Chondrocyte (in vitro differentiated cells): ENCODE data around the gene ALK. TPM values are rescaled to one million over a fixed set of nuclear protein-coding genes. Genes with fewer than 3 reads are reported as not detected.

ENCODE experiments used
- DNase-seq: peaks from one replicate; pipeline ENCODE4 v3.0.0; 2021; ENCODE audit warnings: mixed read lengths, low spot score
- H3K27ac Mint-ChIP-seq: one replicate; pipeline ENCODE4 v1.8.0; 2021; ENCODE audit warnings: mild to moderate bottlenecking, moderate library complexity, mixed read lengths; ENCODE audit not compliant: unreplicated experiment
- H3K27me3 Mint-ChIP-seq: 2 replicates; pipeline ENCODE4 v1.8.0; 2021; ENCODE audit warnings: low read depth, mixed read lengths
- H3K36me3 Mint-ChIP-seq: 2 replicates; pipeline ENCODE4 v1.8.0; 2021; ENCODE audit warnings: low read depth, mixed read lengths
- H3K4me1 Mint-ChIP-seq: 2 replicates; pipeline ENCODE4 v1.8.0; 2021; ENCODE audit warnings: low read depth, mild to moderate bottlenecking, mixed read lengths
- H3K4me3 Mint-ChIP-seq: one replicate; pipeline ENCODE4 v1.8.0; 2021; ENCODE audit warnings: mild to moderate bottlenecking, moderate library complexity, mixed read lengths; ENCODE audit not compliant: unreplicated experiment
- H3K9me3 Mint-ChIP-seq: 2 replicates; pipeline ENCODE4 v1.8.0; 2021; ENCODE audit warnings: low read depth, mixed read lengths
- total RNA-seq: library from RNA; stranded (reverse); gene quantifications from 3 replicates; pipeline ENCODE4 v1.2.1, GENCODE V29; 2021
- TF ChIP-seq, protein P1 (sequence below): fragments of 200-600 bp; sonication (generic); IDR thresholded peaks from 2 replicates; pipeline ENCODE4 v1.5.0; 2021; ENCODE audit warnings: antibody characterized with exemption, mild to moderate bottlenecking, moderate library complexity

Gene ALK
- total RNA-seq, 1 donor from 2014 or later: 0.07 TPM

DNA sequence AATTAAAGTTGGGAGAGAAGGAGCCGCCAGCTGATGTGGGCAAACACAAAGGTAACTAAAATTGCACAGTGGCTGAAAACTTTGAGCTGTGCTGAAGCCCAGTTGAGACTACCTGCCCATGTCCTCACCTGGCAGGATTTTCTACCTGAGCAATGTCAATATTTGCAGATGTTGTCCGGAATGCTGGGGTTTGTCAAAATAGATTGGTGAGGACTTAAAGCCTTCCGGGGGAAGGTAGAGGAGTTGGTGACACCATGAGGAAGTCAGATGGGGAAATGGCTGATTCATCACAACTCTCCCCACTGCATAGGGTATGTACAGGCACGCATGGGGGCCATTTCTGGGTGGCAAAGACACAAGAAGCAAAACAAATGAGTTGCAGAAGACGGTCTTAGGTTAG lies 114.9 kb downstream of the ALK start:
- no peaks in the 10 kb centered on the region for H3K4me1 Mint-ChIP-seq
- TF ChIP-seq, protein P1, sequence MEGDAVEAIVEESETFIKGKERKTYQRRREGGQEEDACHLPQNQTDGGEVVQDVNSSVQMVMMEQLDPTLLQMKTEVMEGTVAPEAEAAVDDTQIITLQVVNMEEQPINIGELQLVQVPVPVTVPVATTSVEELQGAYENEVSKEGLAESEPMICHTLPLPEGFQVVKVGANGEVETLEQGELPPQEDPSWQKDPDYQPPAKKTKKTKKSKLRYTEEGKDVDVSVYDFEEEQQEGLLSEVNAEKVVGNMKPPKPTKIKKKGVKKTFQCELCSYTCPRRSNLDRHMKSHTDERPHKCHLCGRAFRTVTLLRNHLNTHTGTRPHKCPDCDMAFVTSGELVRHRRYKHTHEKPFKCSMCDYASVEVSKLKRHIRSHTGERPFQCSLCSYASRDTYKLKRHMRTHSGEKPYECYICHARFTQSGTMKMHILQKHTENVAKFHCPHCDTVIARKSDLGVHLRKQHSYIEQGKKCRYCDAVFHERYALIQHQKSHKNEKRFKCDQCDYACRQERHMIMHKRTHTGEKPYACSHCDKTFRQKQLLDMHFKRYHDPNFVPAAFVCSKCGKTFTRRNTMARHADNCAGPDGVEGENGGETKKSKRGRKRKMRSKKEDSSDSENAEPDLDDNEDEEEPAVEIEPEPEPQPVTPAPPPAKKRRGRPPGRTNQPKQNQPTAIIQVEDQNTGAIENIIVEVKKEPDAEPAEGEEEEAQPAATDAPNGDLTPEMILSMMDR: no peak
- H3K4me3 Mint-ChIP-seq: no peak overlapping the region
- no peaks in the 10 kb centered on the region for H3K36me3 Mint-ChIP-seq
- DNase-seq: no peak
- no peaks in the 10 kb centered on the region for H3K9me3 Mint-ChIP-seq
- H3K27me3 Mint-ChIP-seq: peaks cover 18% of the 10 kb centered on the region
- H3K27ac Mint-ChIP-seq: no peak overlapping the region

DNA sequence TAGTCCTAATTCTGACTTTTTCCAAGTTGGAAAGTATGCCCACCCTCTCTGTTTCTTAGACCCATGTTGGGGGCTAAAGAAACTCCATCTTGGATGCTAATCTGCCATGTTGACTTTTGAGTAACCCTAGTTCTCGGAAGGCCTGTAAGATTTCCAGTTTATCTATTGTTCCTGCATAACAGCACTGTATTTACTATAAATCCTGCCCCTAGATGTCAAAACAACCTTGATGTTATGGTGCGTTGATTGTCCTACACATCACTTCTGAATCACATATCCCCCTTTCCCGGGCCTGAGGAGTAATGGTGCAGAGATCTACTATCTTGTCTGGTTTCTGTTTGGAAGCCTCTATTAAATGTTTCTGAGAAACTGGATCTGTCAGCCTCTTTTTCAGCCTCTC lies 116.7 kb downstream of the ALK start:
- H3K27ac Mint-ChIP-seq: no peak overlapping the region
- no peaks in the 10 kb centered on the region for H3K9me3 Mint-ChIP-seq
- no peak overlapping the region for H3K4me3 Mint-ChIP-seq
- TF ChIP-seq, protein P1: no peak
- no peaks in the 10 kb centered on the region for H3K36me3 Mint-ChIP-seq
- no peak for DNase-seq
- H3K27me3 Mint-ChIP-seq: peaks cover 26% of the 10 kb centered on the region
- H3K4me1 Mint-ChIP-seq: no peaks in the 10 kb centered on the region

DNA sequence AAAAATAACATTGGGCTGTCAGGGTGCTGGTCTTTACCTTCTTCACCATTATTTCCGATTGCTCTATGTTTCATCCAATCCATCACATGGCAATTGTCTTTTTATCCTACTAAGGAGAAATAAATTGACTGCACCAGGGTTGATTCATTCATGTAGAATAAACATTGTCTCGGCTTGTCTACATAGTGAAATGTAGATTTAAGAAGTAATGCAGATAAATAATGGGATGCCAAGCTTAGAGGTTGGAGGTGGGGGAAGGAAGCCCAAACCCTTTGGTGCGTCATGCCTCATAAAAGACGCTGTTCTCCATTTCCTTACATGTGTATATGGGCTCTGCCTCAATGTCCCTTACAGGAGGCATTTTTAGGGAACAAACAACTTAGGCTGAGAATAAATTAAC lies 117.8 kb downstream of the ALK start:
- H3K9me3 Mint-ChIP-seq: no peaks in the 10 kb centered on the region
- no peaks in the 10 kb centered on the region for H3K4me1 Mint-ChIP-seq
- H3K27ac Mint-ChIP-seq: no peak overlapping the region

DNA sequence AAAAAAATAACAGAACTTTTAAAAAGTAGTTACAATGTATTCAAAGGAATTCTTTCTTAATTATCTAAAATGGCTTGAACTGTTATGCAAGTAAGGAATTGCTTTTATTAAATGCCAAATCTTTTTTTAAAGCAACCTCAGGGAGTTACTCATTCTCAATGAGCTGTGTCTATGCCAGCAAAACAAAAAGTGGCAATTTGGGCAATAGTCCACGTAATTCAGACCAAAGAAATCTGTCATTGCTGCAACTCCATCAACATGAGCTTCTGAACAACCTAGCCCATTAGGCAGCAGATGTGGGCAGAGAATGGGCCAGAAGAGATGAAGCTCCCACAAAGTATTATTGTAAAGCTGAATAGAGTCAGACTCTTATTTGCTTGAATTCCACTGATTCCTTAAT lies 118.4 kb downstream of the ALK start:
- Mint-ChIP-seq H3K4me1 (no peaks in the 10 kb centered on the region), H3K9me3 (no peaks in the 10 kb centered on the region)

More for the DNA sequence above, 117.8 kb downstream of the ALK start:
- no peak for DNase-seq
- TF ChIP-seq, protein P1: no peak
- Mint-ChIP-seq H3K36me3 (no peaks in the 10 kb centered on the region), H3K27me3 (peaks cover 26% of the 10 kb centered on the region), H3K4me3 (no peak overlapping the region)

DNA sequence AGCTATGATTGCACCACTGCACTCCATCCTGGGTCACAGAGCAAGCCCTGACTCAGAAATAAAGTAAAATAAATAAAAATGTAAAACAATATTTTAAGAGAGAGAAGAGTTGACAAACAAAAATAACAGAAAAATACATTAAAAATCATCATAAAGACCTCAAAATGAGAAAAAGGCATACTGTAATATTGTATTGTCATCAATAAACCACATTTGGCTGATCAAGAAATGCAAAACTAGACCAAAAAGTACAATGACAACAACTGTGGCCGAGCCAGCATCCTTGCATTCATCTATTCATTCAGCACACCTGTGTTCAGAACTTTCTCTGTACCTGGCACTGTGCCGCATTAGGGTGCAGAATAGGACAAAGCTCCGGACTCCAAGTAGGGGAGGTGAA lies 121.8 kb downstream of the ALK start:
- H3K27ac Mint-ChIP-seq: no peak overlapping the region
- peaks cover 43% of the 10 kb centered on the region for H3K27me3 Mint-ChIP-seq
- H3K36me3 Mint-ChIP-seq: no peaks in the 10 kb centered on the region
- no peaks in the 10 kb centered on the region for H3K9me3 Mint-ChIP-seq
- no peaks in the 10 kb centered on the region for H3K4me1 Mint-ChIP-seq
- H3K4me3 Mint-ChIP-seq: no peak overlapping the region
- no peak for DNase-seq
- TF ChIP-seq, protein P1: no peak

More for the DNA sequence above, 118.4 kb downstream of the ALK start:
- Mint-ChIP-seq H3K36me3 (no peaks in the 10 kb centered on the region), H3K27me3 (peaks cover 28% of the 10 kb centered on the region), H3K4me3 (no peak overlapping the region), H3K27ac (no peak overlapping the region)
- TF ChIP-seq, protein P1: no peak
- DNase-seq: no peak
